ENCODE measurements around the gene VSTM4. TPM values are rescaled to one million over a fixed set of nuclear protein-coding genes. Genes with fewer than 3 reads are reported as not detected.

The VSTM4 gene
- total RNA-seq, 1 experiment from 2014 or later: not detected

- no TSS peak for BruUV-seq (replicated peaks)
- Histone ChIP-seq H3K4me3 (ENCODE audit: low read depth, low read length) (no peak overlapping the region), H3K36me3 (ENCODE audit: control insufficient read depth, insufficient read depth, low read length) (no peaks in the 10 kb centered on the region), H3K4me1 (no peaks in the 10 kb centered on the region), H3K9me3 (peaks cover 1% of the 10 kb centered on the region; the same call in 1 of the 2 replicates), H3K27me3 (replicated peaks; ENCODE audit: control insufficient read depth, insufficient read depth, low read length) (peaks cover 1% of the 10 kb centered on the region; the same call in 1 of the 2 replicates)
- H3K36me3 Mint-ChIP-seq (ENCODE audit: insufficient read depth, unreplicated experiment): no peaks in the 10 kb centered on the region
- TF ChIP-seq CTCF (IDR thresholded peaks at IDR 0.05; ENCODE audit: insufficient read depth in 1 of 2, low read depth in 1 of 2, low read length in 1 of 2, severe bottlenecking in 1 of 2, unreplicated experiment in 1 of 2): no peak
- no peak overlapping the region for H3K4me3 Mint-ChIP-seq (ENCODE audit: unreplicated experiment)
- ChIA-PET CTCF (no interaction called here), POLR2A (no interaction called here)
- H3K27ac Mint-ChIP-seq (ENCODE audit: unreplicated experiment): no peak overlapping the region
- H3K27me3 Mint-ChIP-seq (ENCODE audit: insufficient read depth, unreplicated experiment): peaks cover 37% of the 10 kb centered on the region
- peaks cover 7% of the 10 kb centered on the region for H3K9me3 Mint-ChIP-seq (ENCODE audit: unreplicated experiment)
- DNase-seq: no peak
- no peaks in the 10 kb centered on the region for H3K4me1 Mint-ChIP-seq (ENCODE audit: low read depth, unreplicated experiment)
- intact Hi-C loops (cut with micrococcal nuclease; ENCODE audit: unreplicated experiment): no loop called here
These were observed 60.0 kb downstream of the VSTM4 start for GRCh38 chr10:49055221-49055849.

- H3K27me3 ChIP-seq (replicated peaks; ENCODE audit: control insufficient read depth, insufficient read depth, low read length): peaks cover 1% of the 10 kb centered on the region; the same call in 1 of the 2 replicates
- Mint-ChIP-seq H3K4me3 (ENCODE audit: unreplicated experiment) (no peak overlapping the region), H3K9me3 (ENCODE audit: unreplicated experiment) (peaks cover under 1% of the 10 kb centered on the region), H3K36me3 (ENCODE audit: insufficient read depth, unreplicated experiment) (no peaks in the 10 kb centered on the region), H3K4me1 (ENCODE audit: low read depth, unreplicated experiment) (no peaks in the 10 kb centered on the region), H3K27ac (ENCODE audit: unreplicated experiment) (no peak overlapping the region), H3K27me3 (ENCODE audit: insufficient read depth, unreplicated experiment) (peaks cover 40% of the 10 kb centered on the region)
- no peak overlapping the region for H3K4me3 ChIP-seq (ENCODE audit: low read depth, low read length)
- intact Hi-C loops (cut with micrococcal nuclease; ENCODE audit: unreplicated experiment): no loop called here
- ChIA-PET POLR2A (no interaction called here), CTCF (no interaction called here)
- no TSS peak for BruUV-seq (replicated peaks)
- H3K4me1 ChIP-seq: no peaks in the 10 kb centered on the region
- TF ChIP-seq CTCF (IDR thresholded peaks at IDR 0.05; ENCODE audit: insufficient read depth in 1 of 2, low read depth in 1 of 2, low read length in 1 of 2, severe bottlenecking in 1 of 2, unreplicated experiment in 1 of 2): no peak
- DNase-seq: no peak
- no peaks in the 10 kb centered on the region for H3K36me3 ChIP-seq (ENCODE audit: control insufficient read depth, insufficient read depth, low read length)
- H3K9me3 ChIP-seq: no peaks in the 10 kb centered on the region
These were observed 60.6 kb downstream of the VSTM4 start for GRCh38 chr10:49054753-49055152.

GRCh38 chr10:49053998-49054692, 61.2 kb downstream of the VSTM4 start:
- TF ChIP-seq CTCF (IDR thresholded peaks at IDR 0.05; ENCODE audit: insufficient read depth in 1 of 2, low read depth in 1 of 2, low read length in 1 of 2, severe bottlenecking in 1 of 2, unreplicated experiment in 1 of 2): no peak
- no peak overlapping the region for H3K27ac Mint-ChIP-seq (ENCODE audit: unreplicated experiment)
- no peaks in the 10 kb centered on the region for H3K36me3 ChIP-seq (ENCODE audit: control insufficient read depth, insufficient read depth, low read length)
- H3K27me3 Mint-ChIP-seq (ENCODE audit: insufficient read depth, unreplicated experiment): peaks cover 39% of the 10 kb centered on the region
- no peak overlapping the region for H3K4me3 ChIP-seq (ENCODE audit: low read depth, low read length)
- no peaks in the 10 kb centered on the region for H3K9me3 ChIP-seq
- H3K4me1 ChIP-seq: no peaks in the 10 kb centered on the region
- no peaks in the 10 kb centered on the region for H3K36me3 Mint-ChIP-seq (ENCODE audit: insufficient read depth, unreplicated experiment)
- H3K27me3 ChIP-seq (replicated peaks; ENCODE audit: control insufficient read depth, insufficient read depth, low read length): peaks cover 1% of the 10 kb centered on the region
- DNase-seq: no peak
- POLR2A ChIA-PET: no interaction called here
- intact Hi-C loops (cut with micrococcal nuclease; ENCODE audit: unreplicated experiment): no loop called here
- no TSS peak for BruUV-seq (replicated peaks)
- H3K9me3 Mint-ChIP-seq (ENCODE audit: unreplicated experiment): no peaks in the 10 kb centered on the region
- no peaks in the 10 kb centered on the region for H3K4me1 Mint-ChIP-seq (ENCODE audit: low read depth, unreplicated experiment)
- H3K4me3 Mint-ChIP-seq (ENCODE audit: unreplicated experiment): no peak overlapping the region
- CTCF ChIA-PET: no interaction called here
